HG03469 (cell line): ENCODE data around the gene SULT2B1.

Source experiments
- ATAC-seq: cut with Tn5 transposase; IDR thresholded peaks from one replicate; pipeline ENCODE4 v1.9.1; 2021; ENCODE audit warnings: mild to moderate bottlenecking, moderate library complexity, moderate number of reproducible peaks; ENCODE audit not compliant: unreplicated experiment

Gene SULT2B1

DNA sequence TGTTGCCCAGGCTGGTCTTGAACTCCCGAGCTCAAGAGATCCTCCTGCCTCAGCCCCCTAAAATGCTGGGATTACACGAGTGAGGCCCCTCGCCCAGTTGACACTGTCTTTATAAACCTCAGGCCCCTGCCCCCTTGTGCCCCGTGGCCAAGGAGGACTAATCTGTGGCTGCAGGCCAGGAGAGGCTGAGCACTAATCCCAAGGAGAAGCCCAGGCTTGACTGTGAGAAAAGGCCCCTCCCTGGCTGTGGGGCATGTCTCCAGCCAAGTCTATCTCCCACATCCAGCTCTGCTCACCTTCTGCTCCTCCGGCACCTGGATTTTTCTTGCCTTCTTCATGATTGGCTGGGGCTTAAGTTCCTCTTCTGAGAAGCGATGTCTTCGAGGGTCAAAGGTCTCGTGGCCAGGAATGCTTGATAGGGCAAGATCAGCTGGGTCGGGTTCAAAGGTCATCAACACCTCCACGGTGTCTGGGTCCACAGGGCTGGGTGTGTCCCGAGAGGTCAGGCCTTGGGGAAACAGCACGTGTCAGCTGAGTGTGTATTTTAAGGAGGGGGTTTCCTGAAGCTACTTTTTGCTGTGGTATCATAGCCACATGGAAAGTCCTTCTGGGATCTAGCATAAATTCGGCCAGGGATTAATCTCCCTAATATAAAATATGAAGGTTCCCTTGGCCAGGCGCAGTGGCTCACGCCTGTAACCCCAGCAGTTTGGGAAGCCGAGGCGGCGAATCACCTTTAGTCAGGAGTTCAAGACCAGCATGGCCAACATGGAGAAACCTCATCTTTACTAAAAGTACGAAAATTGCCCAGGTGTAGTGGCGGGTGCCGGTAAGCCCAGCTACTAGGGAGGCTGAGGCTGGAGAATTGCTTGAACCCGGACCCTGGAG, 81.4 kb downstream of the SULT2B1 start:
- no peak for ATAC-seq

DNA sequence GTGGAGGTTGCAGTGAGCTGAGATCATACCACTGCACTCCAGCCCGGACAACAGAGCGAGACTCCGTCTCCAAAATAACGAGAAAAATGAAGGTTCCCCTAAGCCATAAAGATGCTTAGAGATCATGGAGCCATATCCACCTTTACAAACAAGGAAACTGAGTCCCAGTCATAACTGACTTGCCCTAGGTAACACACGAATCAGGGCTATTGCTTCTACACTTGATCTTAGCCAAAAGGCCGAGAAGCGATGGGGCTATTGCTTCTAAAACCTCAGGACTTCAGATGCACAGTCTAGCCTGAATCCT, 82.0 kb downstream of the SULT2B1 start:
- ATAC-seq: no peak

DNA sequence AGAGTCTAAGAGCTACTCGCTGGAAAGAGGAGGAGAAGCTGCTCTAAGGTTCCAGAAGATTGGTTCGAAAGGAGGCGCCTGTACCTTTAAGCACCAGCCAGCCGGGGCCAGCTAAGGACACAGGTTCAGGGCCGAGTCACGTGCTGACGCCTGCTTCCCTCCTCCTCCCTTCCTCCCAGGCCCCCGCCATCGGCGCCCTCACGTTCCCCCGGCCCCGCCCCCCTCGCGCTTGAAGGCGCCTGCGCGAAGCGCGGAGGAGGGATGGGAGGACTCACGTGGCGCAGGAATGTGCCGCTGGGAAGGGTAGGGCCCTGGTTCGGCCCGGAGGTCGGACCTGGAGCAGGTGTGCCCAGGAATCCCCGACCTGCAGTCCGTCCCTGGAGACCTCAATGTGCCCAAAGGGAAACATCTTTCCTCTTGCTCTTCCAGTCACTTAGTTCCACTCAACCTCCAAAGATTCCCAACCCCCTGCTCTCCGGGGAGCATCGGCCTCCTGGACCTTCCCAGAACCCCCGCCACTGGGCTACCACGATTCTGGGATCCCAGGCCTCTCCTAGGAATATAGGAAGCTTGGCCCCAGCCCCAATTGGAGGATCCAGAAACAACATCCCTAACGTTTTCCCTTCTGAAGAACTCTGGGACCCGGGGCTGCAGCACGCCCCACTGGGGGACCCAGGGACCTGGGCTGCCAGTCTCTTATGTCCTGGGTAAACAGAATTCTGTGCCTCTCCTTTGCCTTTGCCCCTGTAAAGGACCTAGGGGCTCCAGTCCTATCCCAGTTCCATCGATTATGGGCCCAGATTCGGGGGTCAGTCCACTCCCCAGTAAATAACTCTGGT, 82.7 kb downstream of the SULT2B1 start:
- ATAC-seq: no peak

DNA sequence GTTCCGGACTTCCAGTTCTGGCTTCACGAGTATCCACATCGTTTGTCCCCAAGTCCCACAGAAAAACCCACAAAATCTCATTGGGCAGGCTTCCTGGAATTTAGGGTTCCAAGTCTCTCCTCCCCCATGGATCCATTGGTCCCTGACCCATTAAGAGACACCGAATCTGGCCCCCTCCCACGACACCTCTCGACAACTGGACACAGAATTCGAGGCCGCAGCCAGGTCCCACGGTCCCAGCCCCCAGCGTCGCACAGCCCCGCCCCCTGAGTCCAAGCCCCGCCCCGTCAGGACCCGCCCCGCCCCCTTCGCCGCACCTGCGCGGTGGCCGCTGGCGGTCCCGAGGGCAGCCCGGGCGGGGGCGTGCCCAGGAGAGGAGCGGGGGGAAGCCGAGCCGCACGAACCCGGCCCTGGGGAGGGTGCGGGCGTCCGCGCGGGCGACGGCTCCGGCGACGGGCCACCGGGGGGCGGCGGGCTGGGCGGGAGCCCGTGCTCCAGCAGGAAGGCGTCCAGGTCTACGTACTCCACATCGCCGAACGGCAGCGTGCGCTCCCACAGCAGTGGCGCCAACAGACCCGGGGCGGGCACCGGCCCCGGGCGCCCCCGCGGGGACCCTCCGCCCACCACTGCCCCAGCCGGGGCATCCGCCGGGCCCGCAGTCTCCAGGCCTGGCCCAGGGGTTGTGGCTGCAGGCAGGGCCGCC, 83.4 kb downstream of the SULT2B1 start:
- no peak for ATAC-seq

DNA sequence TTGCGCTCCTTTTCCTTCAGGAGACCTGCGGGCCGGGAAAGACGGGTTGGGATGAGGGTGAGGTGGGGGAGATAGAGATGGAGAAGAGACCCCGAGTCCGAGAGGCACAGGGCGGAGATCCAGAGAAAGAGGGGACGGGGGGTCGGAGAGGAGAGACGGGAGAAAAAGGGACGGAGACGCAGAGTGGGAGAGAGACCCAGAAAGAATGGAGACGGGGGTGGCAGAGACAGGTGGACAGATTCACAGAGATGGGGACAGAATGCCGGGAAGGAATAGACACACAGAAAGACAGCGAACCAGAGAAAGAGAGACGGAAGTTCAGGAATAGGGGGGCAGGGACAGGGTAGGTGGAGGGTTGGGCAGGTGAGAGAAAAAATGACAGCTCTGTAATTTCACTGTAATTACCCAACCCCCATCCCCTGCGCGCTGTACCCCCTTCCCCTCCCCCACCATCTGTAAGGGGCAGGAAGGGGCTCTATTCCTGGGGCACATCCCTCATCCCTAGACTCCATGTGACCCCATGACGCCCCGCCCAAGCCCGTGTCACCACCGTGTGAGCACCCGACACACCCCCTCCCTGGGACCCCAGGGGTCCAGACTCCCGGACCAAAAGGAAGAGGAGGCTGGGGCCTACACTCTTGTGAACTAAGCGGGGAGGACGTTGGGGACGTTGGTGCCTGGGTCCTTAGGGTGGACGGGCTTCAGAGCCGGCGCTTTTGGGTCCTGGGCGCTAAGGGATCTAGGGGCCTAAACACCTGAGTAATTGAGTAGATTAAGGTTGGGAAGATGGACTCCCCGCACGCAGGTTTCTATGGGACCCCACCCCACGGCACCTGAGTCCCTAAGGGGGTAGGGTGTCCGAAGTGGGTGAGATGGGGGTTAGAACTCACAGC, 84.2 kb downstream of the SULT2B1 start:
- no peak for ATAC-seq

DNA sequence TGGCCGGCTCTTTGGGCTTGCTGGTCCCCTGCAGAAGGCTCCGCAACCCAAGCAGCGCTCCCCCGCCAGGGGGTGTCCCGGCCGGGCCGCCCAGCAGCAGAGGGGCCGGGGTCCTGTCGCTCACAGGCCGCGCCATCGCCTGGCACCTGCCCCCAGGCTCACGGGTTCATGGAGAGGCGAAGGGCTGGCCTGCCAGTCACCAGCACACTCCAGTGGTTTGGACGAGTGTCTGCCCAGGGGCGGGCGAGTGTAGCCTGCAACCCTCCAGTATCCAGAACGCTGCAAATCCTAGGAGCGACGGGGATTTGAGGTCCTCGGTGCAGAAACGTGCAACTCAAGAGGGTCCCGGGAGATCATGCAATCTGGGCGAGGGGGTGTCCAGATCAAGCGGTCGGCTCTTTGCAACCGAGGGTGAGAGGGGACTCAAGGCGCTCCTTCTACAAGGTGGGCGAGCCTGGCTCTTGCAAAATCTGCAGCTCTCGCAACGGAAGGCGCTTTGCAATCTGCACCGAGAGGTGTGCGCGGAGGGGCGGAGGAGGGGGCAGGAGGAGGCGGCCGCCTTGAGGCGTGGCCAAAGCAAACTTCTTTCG, 85.0 kb downstream of the SULT2B1 start, which contains the start of gene DBP:
TSS of gene DBP (minus strand) at position 521 of the 590 bp plus-strand sequence. CDS start at position 136, 385 bp downstream.
- no peak for ATAC-seq

GRCh38 chr19:48637449-48637947, 85.5 kb downstream of the SULT2B1 start:
- ATAC-seq: peak; percentile 59

DNA sequence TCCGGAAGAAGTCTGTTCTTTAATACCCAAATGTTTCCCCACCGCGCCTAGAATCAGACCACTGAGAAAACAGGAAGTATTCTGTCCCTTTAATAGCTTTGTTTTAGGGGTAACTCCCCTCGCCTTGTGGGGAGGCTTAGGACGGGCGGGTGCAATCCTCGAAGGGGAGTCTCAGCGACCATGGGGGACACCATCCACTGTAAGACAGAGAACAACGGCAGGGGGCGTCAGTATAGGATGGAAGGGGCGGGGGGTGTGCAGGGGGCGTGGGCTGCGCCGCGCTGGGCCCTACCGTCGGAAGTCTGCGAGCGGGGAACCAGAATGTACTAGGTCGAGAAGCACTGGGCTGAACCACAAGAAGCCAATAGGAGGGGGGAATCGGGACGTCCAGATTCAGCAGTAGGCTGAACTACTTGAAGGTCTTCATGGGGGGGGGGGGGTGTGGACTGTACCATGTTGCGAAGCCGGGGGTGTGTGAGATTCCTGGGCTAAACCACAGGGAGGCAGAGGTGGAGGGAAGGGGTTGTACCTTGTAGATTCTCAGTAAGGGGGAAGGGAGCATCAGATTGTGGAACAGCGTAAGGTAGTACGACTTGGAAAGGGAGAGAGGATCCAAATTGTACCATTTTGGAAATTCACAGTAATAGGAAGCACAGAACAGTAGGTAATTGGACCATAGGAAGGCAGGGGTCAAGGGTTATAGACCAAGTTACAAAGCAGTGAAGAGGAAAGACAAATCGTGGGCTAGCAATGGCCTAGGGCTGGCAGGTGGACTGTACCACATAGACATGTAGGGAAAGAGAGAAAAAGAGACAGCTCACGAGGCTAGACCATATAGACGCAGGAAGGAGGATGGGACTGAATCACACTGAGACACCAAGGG, 86.2 kb downstream of the SULT2B1 start:
- ATAC-seq: no peak

GRCh38 chr19:48638831-48639381, 86.9 kb downstream of the SULT2B1 start:
- ATAC-seq: no peak

- no peak for ATAC-seq
These were observed 87.8 kb downstream of the SULT2B1 start for GRCh38 chr19:48639483-48640375.

DNA sequence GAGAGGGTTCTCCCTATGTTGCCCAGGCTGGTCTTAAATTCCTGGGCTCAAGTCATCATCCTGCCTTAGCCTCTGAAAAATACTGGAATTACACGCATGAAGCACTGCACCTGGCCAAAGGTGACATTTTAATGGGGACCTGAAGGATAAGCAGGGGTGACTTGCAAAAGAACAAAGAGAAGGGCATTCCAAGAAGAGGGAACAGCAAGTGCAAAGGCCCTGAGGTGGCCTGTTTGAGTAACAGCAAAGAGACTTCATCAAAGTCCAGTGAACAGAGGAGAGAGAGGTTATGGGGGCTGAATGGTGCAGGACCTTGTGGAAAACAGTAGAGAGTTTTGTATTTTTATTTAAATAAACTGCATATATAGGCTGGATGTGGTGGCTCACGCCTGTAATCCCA, 89.9 kb downstream of the SULT2B1 start:
- ATAC-seq: no peak

DNA sequence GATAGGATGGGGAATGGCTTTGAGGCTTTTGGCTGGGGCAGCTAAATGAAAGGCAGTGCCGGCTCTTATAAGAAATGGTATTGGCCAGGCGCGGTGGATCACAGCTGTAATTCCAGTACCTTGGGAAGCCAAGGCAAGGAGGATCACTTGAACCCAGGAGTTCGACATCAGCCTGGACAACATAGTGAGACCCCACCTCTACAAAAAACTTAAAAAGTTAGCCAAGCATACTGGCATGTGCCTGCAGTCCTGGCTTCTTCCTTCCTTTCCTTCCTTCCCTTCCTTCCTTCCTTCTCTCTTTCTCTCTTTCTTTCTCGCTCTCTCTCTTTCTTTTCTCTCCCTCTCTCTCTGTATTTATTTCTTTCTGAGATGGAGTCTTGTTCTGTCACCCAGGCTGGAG, 90.9 kb downstream of the SULT2B1 start:
- ATAC-seq: no peak

DNA sequence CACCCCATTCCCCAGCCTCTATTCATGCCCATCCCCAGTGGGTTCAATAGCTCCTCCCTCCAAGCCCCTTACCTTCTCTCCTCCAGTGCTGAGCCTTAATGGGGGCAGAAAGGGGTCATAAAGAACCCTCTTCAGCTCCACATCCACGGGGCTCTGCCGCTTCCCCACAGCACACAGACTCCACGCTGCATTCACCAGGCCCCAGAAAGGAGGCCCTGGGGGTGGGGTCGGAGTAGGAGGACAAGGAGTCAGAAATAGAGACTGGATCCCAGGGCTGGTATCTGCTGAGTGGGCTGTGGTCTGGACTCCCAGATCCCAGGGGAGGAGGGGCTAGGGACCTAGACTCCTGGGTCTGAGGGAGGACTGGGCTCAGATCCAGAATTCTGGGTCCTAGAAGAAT, 92.4 kb downstream of the SULT2B1 start:
- no peak for ATAC-seq

- peak; percentile 33 for ATAC-seq
These were observed 93.1 kb downstream of the SULT2B1 start for GRCh38 chr19:48644839-48645619.

DNA sequence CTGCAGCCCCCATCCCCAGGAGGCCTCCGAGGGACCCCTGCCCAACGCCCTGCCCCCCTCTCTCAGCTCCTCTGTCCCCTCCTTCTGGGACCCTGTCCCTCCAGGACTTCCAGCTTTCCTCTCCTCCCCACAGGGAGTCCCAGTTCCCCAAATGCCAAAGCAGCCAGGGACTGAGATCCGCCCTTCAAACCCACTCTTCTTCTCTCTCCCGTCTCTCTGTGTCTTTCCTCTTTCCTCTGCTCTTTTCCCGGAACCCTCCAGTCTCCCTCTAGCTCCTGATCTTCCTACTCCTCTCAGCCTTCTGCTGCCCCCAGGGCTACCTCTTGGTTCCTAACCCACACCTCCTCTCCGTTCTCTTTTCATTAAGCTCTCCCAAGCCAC, 93.6 kb downstream of the SULT2B1 start:
- no peak for ATAC-seq

GRCh38 chr19:48646001-48646721, 94.2 kb downstream of the SULT2B1 start, which contains the start of gene CA11:
TSS of gene CA11 (minus strand) at chr19:48646187. CDS start at chr19:48645632, 555 bp downstream.
- no peak for ATAC-seq
